CD4-positive, alpha-beta T cell (primary cell): ENCODE results near the gene MAMDC2. TPM values are rescaled to one million over a fixed set of nuclear protein-coding genes. Genes with fewer than 3 reads are reported as not detected.

Experiments used
- ATAC-seq: fragments of 200-7000 bp; cut with Tn5 transposase; one replicate; pipeline ENCODE4 v1.10.0; 2022; ENCODE audit warnings: mild to moderate bottlenecking; ENCODE audit not compliant: poor library complexity
- CTCF ChIA-PET: fragments of 350-600 bp; sonication (Branson Sonifier 250); formaldehyde crosslinking; loops from one replicate; lab custom pipeline; 2021; ENCODE audit warnings: antibody characterized with exemption, inconsistent platforms; lab: Charles Lee
- POLR2A ChIA-PET: fragments of 350-600 bp; sonication (Branson Sonifier 250); formaldehyde crosslinking; loops from one replicate; lab custom pipeline; 2021; ENCODE audit warnings: antibody characterized with exemption, inconsistent platforms; lab: Charles Lee
- DNase-seq, 14 experiments: peaks; one replicate each; pipeline ENCODE4 v3.0.0-alpha.2; 2013 to 2020; ENCODE audit warnings: mixed read lengths in 2 of 14
- H3K27ac ChIP-seq, 2 donors: one replicate each; pipeline versions ENCODE4 v1.5.1 to v1.7.0; 2013; ENCODE audit warnings: low read length in 2 of 2, low read depth in 1 of 2, mild to moderate bottlenecking in 1 of 2
- H3K27me3 ChIP-seq, 2 experiments: 1 replicate in 1 of 2; 2 replicates in 1 of 2; pipeline versions ENCODE4 v1.6.1 to v1.7.0; 2013; ENCODE audit warnings: low read length in 2 of 2, control low read depth in 1 of 2, mild to moderate bottlenecking in 1 of 2, moderate library complexity in 1 of 2; ENCODE audit not compliant: insufficient read depth in 2 of 2, control insufficient read depth in 1 of 2
- H3K36me3 ChIP-seq: one replicate; pipeline ENCODE4 v1.6.1; 2013; ENCODE audit warnings: low read length, control low read depth; ENCODE audit not compliant: insufficient read depth
- H3K4me1 ChIP-seq: one replicate; pipeline ENCODE4 v1.6.1; 2013; ENCODE audit warnings: low read length, control low read depth; ENCODE audit not compliant: insufficient read depth
- H3K4me3 ChIP-seq: one replicate; pipeline ENCODE4 v1.5.1; 2013; ENCODE audit warnings: mild to moderate bottlenecking, low read length, moderate library complexity
- H3K9me3 ChIP-seq, 2 experiments: 1 replicate in 1 of 2; 2 replicates in 1 of 2; pipeline versions ENCODE4 v1.6.1 to v1.7.0; 2013; ENCODE audit warnings: low read length in 2 of 2, mild to moderate bottlenecking in 2 of 2, control low read depth in 1 of 2, moderate library complexity in 1 of 2; ENCODE audit not compliant: control insufficient read depth in 1 of 2, insufficient read depth in 1 of 2
- H3K27ac Mint-ChIP-seq: one replicate; pipeline ENCODE4 v1.8.0; 2020; ENCODE audit warnings: mixed read lengths
- H3K27me3 Mint-ChIP-seq: one replicate; pipeline ENCODE4 v1.8.0; 2021; ENCODE audit warnings: mixed read lengths
- H3K36me3 Mint-ChIP-seq: one replicate; pipeline ENCODE4 v1.8.0; 2021; ENCODE audit warnings: low read depth, mixed read lengths
- H3K4me1 Mint-ChIP-seq: one replicate; pipeline ENCODE4 v1.8.0; 2021; ENCODE audit warnings: low read depth, mixed read lengths
- H3K4me3 Mint-ChIP-seq: one replicate; pipeline ENCODE4 v1.8.0; 2020; ENCODE audit warnings: mild to moderate bottlenecking, mixed read lengths
- H3K9me3 Mint-ChIP-seq: one replicate; pipeline ENCODE4 v1.8.0; 2020; ENCODE audit warnings: mixed read lengths
- intact Hi-C, 2 experiments: fragments of 100-400 bp; cut with DNase I in 1 of 2; cut with micrococcal nuclease in 1 of 2; formaldehyde crosslinking; loops; one replicate each; pipeline versions ENCODE4 v1.15.1 to v1.9.0; 2023 to 2025; cut with DNase I, micrococcal nuclease
- total RNA-seq, 174 experiments: library from RNA in 2 of 174; stranded (reverse) in 2 of 174; gene quantifications; one replicate each; pipeline ENCODE4 v1.2.3 and lab custom pipeline; 2021 to 2026
- TF ChIP-seq, protein P1 (sequence below): fragments of 200-600 bp; IDR thresholded peaks from one replicate; pipeline ENCODE4 v1.8.0; 2022; ENCODE audit warnings: antibody characterized with exemption, mild to moderate bottlenecking

Gene MAMDC2
- total RNA-seq, 2 experiments from 2014 or later, result 0.08 TPM; not detected in 1

DNA sequence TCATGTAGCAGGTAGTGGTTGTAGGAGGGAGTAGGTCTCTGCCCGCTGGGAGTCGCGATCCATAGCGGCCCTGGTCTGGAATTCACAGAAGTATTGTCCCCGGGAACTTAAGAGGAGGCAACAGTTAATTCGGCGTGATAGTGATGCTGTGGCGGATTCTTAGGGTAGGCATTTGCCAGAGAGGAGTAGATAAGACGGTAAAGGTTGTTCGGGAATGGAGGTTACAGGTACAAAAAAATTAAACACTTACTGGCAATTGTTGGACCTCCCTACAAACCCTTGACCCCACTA lies 215.8 kb downstream of the MAMDC2 start:
- ChIA-PET POLR2A (interaction anchor here (0.8 to 3.4 kb wide), 5 partner anchors 9 to 499 kb away, joined by 3 to 18 read pairs (median 6); partner anchors contain the start of genes KLF9 and PTAR1), CTCF (no interaction called here)
- Mint-ChIP-seq H3K27me3 (no peaks in the 10 kb centered on the region), H3K36me3 (peaks cover 48% of the 10 kb centered on the region), H3K4me3 (peak overlapping the region; percentile 93), H3K9me3 (no peaks in the 10 kb centered on the region), H3K27ac (peak overlapping the region; percentile 96), H3K4me1 (peaks cover 61% of the 10 kb centered on the region)
- Histone ChIP-seq H3K4me3 (peak overlapping the region; percentile 89), H3K4me1 (peaks cover 44% of the 10 kb centered on the region), H3K27me3 (no peaks in the 10 kb centered on the region), H3K27ac (peak overlapping the region in 1 of 2 donors; percentile 89), H3K9me3 (no peaks in the 10 kb centered on the region), H3K36me3 (peaks cover 4% of the 10 kb centered on the region)
- no peak for ATAC-seq
- intact Hi-C loops, result loop anchor here (5.0 to 10.0 kb wide), 5 partner anchors 153 to 1655 kb away; partner anchors contain the start of genes ABHD17B (in 1 of the 2), APBA1 (in 1 of the 2), C9orf85 (in 1 of the 2) and FXN (in 1 of the 2)
- DNase-seq, result no peak
- TF ChIP-seq, protein P1, sequence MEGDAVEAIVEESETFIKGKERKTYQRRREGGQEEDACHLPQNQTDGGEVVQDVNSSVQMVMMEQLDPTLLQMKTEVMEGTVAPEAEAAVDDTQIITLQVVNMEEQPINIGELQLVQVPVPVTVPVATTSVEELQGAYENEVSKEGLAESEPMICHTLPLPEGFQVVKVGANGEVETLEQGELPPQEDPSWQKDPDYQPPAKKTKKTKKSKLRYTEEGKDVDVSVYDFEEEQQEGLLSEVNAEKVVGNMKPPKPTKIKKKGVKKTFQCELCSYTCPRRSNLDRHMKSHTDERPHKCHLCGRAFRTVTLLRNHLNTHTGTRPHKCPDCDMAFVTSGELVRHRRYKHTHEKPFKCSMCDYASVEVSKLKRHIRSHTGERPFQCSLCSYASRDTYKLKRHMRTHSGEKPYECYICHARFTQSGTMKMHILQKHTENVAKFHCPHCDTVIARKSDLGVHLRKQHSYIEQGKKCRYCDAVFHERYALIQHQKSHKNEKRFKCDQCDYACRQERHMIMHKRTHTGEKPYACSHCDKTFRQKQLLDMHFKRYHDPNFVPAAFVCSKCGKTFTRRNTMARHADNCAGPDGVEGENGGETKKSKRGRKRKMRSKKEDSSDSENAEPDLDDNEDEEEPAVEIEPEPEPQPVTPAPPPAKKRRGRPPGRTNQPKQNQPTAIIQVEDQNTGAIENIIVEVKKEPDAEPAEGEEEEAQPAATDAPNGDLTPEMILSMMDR, result no peak

DNA sequence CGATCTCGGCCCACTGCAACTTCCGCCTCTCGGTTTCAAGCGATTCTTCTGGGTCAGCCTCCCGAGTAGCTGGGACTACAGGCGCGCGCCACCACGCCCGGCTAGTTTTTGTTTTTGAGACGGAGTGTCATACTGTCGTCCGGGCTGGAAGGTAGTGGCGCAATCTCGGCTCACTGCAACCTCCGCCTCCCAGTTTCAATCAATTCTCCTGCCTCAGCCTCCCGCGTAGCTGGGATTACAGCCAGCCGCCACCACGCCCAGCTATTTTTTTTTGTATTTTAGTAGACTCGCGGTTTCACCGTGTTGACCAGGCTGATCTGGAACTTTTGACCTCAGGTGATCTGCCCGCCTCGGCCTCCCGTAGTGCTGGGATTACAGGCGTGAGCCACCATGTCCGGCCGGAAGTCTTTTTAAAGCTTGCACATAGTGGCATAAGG lies 216.4 kb downstream of the MAMDC2 start:
- peaks cover 54% of the 10 kb centered on the region for H3K36me3 Mint-ChIP-seq
- Histone ChIP-seq H3K4me3 (peak overlapping the region; percentile 89), H3K9me3 (no peaks in the 10 kb centered on the region), H3K27me3 (no peaks in the 10 kb centered on the region), H3K4me1 (peaks cover 44% of the 10 kb centered on the region), H3K27ac (no peak overlapping the region), H3K36me3 (peaks cover 10% of the 10 kb centered on the region)
- intact Hi-C loops, result loop anchor here (5.0 to 10.0 kb wide), 4 partner anchors 157 to 1475 kb away; a partner anchor contains a TSS
- TF ChIP-seq, protein P1, result no peak
- peak in 1 of 14 experiments; percentile 30 for DNase-seq
- peak overlapping the region; percentile 93 for H3K4me3 Mint-ChIP-seq
- no peak for ATAC-seq
- H3K27ac Mint-ChIP-seq, result peak overlapping the region; percentile 96
- ChIA-PET POLR2A (interaction anchor here (0.9 kb wide), 1 partner anchor 10 kb away, joined by 4 read pairs; no protein-coding TSS in a partner anchor), CTCF (no interaction called here)
- peaks cover 61% of the 10 kb centered on the region for H3K4me1 Mint-ChIP-seq
- H3K27me3 Mint-ChIP-seq, result no peaks in the 10 kb centered on the region
- H3K9me3 Mint-ChIP-seq, result no peaks in the 10 kb centered on the region

DNA sequence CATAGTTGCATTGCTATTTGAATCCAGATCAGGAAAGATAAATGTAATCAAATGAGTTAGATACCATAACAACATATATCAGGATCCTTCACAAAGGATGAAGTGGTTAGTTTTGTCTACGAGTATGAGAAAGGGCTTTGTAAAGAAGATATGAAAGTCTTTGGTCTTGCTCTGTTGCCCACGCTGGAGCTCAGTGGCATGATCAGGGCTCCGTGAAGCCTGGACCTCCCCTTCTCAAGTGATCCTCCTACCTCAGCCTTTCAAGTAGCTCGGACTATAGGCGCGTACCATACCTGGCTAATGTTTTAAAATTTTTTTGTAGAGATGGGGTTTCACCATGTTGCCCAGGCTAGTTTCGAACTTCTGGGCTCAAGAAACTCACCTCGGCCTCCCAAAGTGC lies 217.0 kb downstream of the MAMDC2 start:
- no peaks in the 10 kb centered on the region for H3K9me3 ChIP-seq
- H3K27ac ChIP-seq, result no peak overlapping the region
- H3K4me1 ChIP-seq, result peaks cover 44% of the 10 kb centered on the region
- ATAC-seq, result no peak
- Mint-ChIP-seq H3K27me3 (no peaks in the 10 kb centered on the region), H3K27ac (peak overlapping the region; percentile 96), H3K9me3 (no peaks in the 10 kb centered on the region), H3K36me3 (peaks cover 59% of the 10 kb centered on the region), H3K4me1 (peaks cover 59% of the 10 kb centered on the region), H3K4me3 (peak overlapping the region; percentile 93)
- CTCF ChIA-PET, result no interaction called here
- POLR2A ChIA-PET, result interaction anchor here (0.9 kb wide), 1 partner anchor 10 kb away, joined by 4 read pairs; no protein-coding TSS in a partner anchor
- TF ChIP-seq, protein P1, result no peak
- H3K4me3 ChIP-seq, result peak overlapping the region; percentile 89
- intact Hi-C loops, result loop anchor here (5.0 to 10.0 kb wide), 4 partner anchors 157 to 1476 kb away; a partner anchor contains a TSS
- H3K27me3 ChIP-seq, result no peaks in the 10 kb centered on the region
- peaks cover 14% of the 10 kb centered on the region for H3K36me3 ChIP-seq
- DNase-seq, result no peak
